ACC112 (cell line): ENCODE data around the gene BOK.

Experiments used
- H2AFZ ChIP-seq: fragments of 200-600 bp; sonication (generic); one replicate; pipeline ENCODE4 v1.6.0; 2017; ENCODE audit warnings: antibody characterized with exemption, low read length; ENCODE audit not compliant: unreplicated experiment
- H3K27ac ChIP-seq: fragments of 200-600 bp; sonication (generic); 2 replicates; pipeline ENCODE4 v1.5.1; 2014; ENCODE audit warnings: low read depth, mild to moderate bottlenecking, antibody characterized with exemption, low read length, moderate library complexity
- H3K27me3 ChIP-seq: fragments of 200-600 bp; sonication (generic); 2 replicates; pipeline ENCODE4 v1.6.1; 2014; ENCODE audit warnings: mild to moderate bottlenecking, antibody characterized with exemption, low read length, moderate library complexity, mixed read lengths; ENCODE audit not compliant: insufficient read depth
- H3K36me3 ChIP-seq: fragments of 200-600 bp; sonication (generic); 2 replicates; pipeline ENCODE4 v1.6.1; 2016; ENCODE audit warnings: mild to moderate bottlenecking, antibody characterized with exemption, low read length, moderate library complexity, mixed read lengths; ENCODE audit not compliant: insufficient read depth
- H3K4me1 ChIP-seq: fragments of 200-600 bp; sonication (generic); one replicate; pipeline ENCODE4 v1.6.1; 2016; ENCODE audit warnings: low read length, mixed read lengths; ENCODE audit not compliant: insufficient read depth, unreplicated experiment, control insufficient read depth
- H3K4me3 ChIP-seq: fragments of 200-600 bp; sonication (generic); 2 replicates; pipeline ENCODE4 v1.5.1; 2014; ENCODE audit warnings: mild to moderate bottlenecking, low read depth, low read length
- H3K79me2 ChIP-seq: fragments of 200-600 bp; sonication (generic); one replicate; pipeline ENCODE4 v1.6.0; 2016; ENCODE audit warnings: low read length; ENCODE audit not compliant: control insufficient read depth, unreplicated experiment, insufficient read depth

Gene BOK

GRCh38 chr2:241539616-241540374 lies 18.8 kb upstream of the BOK start:
- Histone ChIP-seq H3K4me1 (peaks cover 16% of the 10 kb centered on the region), H2AFZ (no peak overlapping the region), H3K36me3 (no peaks in the 10 kb centered on the region), H3K27me3 (peaks cover 14% of the 10 kb centered on the region), H3K79me2 (no peaks in the 10 kb centered on the region), H3K27ac (no peak overlapping the region), H3K4me3 (no peak overlapping the region)

GRCh38 chr2:241540401-241540770 lies 18.2 kb upstream of the BOK start:
- no peaks in the 10 kb centered on the region for H3K36me3 ChIP-seq
- no peaks in the 10 kb centered on the region for H3K79me2 ChIP-seq
- H3K27ac ChIP-seq, result no peak overlapping the region
- peaks cover 16% of the 10 kb centered on the region for H3K4me1 ChIP-seq
- H2AFZ ChIP-seq, result peak overlapping the region; percentile 44
- peaks cover 14% of the 10 kb centered on the region for H3K27me3 ChIP-seq
- H3K4me3 ChIP-seq, result peak overlapping the region; percentile 69

GRCh38 chr2:241540771-241541561 lies 17.6 kb upstream of the BOK start:
- Histone ChIP-seq H3K27ac (no peak overlapping the region), H2AFZ (peak overlapping the region; percentile 44), H3K4me1 (peaks cover 16% of the 10 kb centered on the region), H3K4me3 (peak overlapping the region; percentile 69), H3K36me3 (no peaks in the 10 kb centered on the region), H3K79me2 (no peaks in the 10 kb centered on the region), H3K27me3 (peaks cover 14% of the 10 kb centered on the region)

GRCh38 chr2:241541564-241542277 lies 16.8 kb upstream of the BOK start:
- H3K27me3 ChIP-seq, result peaks cover 14% of the 10 kb centered on the region
- H3K36me3 ChIP-seq, result no peaks in the 10 kb centered on the region
- H3K4me3 ChIP-seq, result peak overlapping the region; percentile 49

GRCh38 chr2:241542278-241542605 lies 16.3 kb upstream of the BOK start:
- Histone ChIP-seq H3K4me1 (peaks cover 19% of the 10 kb centered on the region), H3K79me2 (no peaks in the 10 kb centered on the region)

More at GRCh38 chr2:241541564-241542277, 16.8 kb upstream of the BOK start:
- no peaks in the 10 kb centered on the region for H3K79me2 ChIP-seq
- H2AFZ ChIP-seq, result peak overlapping the region; percentile 11
- H3K27ac ChIP-seq, result no peak overlapping the region
- H3K4me1 ChIP-seq, result peaks cover 14% of the 10 kb centered on the region

GRCh38 chr2:241545106-241545505 lies 13.4 kb upstream of the BOK start:
- no peaks in the 10 kb centered on the region for H3K36me3 ChIP-seq
- no peak overlapping the region for H3K27ac ChIP-seq
- H3K4me1 ChIP-seq, result peaks cover 21% of the 10 kb centered on the region
- no peaks in the 10 kb centered on the region for H3K79me2 ChIP-seq
- H3K27me3 ChIP-seq, result peaks cover 14% of the 10 kb centered on the region
- no peak overlapping the region for H3K4me3 ChIP-seq
- H2AFZ ChIP-seq, result no peak overlapping the region

More at GRCh38 chr2:241542278-241542605, 16.3 kb upstream of the BOK start:
- no peak overlapping the region for H3K4me3 ChIP-seq
- no peak overlapping the region for H3K27ac ChIP-seq
- no peaks in the 10 kb centered on the region for H3K36me3 ChIP-seq
- peaks cover 14% of the 10 kb centered on the region for H3K27me3 ChIP-seq
- no peak overlapping the region for H2AFZ ChIP-seq

- no peak overlapping the region for H3K27ac ChIP-seq
- H3K4me3 ChIP-seq, result no peak overlapping the region
- no peaks in the 10 kb centered on the region for H3K79me2 ChIP-seq
- peaks cover 15% of the 10 kb centered on the region for H3K4me1 ChIP-seq
- no peak overlapping the region for H2AFZ ChIP-seq
- H3K27me3 ChIP-seq, result peaks cover 14% of the 10 kb centered on the region
- no peaks in the 10 kb centered on the region for H3K36me3 ChIP-seq
These were observed 12.7 kb upstream of the BOK start for GRCh38 chr2:241545523-241546473.

- peak overlapping the region; percentile 26; the same call in 1 of the 2 replicates for H3K4me3 ChIP-seq
- H3K79me2 ChIP-seq, result no peaks in the 10 kb centered on the region
- peaks cover 7% of the 10 kb centered on the region for H3K27me3 ChIP-seq
- no peaks in the 10 kb centered on the region for H3K36me3 ChIP-seq
- H3K27ac ChIP-seq, result no peak overlapping the region
- H3K4me1 ChIP-seq, result peaks cover 9% of the 10 kb centered on the region
- H2AFZ ChIP-seq, result peak overlapping the region; percentile 23
These were observed 11.6 kb upstream of the BOK start for GRCh38 chr2:241546771-241547498.

GRCh38 chr2:241547781-241548450 lies 10.6 kb upstream of the BOK start:
- H3K36me3 ChIP-seq, result no peaks in the 10 kb centered on the region
- no peak overlapping the region for H3K4me3 ChIP-seq
- H3K27me3 ChIP-seq, result no peaks in the 10 kb centered on the region
- H2AFZ ChIP-seq, result no peak overlapping the region
- peaks cover 9% of the 10 kb centered on the region for H3K4me1 ChIP-seq
- no peak overlapping the region for H3K27ac ChIP-seq
- H3K79me2 ChIP-seq, result no peaks in the 10 kb centered on the region
